SK-N-MC (cell line): Measurements from ENCODE around the gene GALR2.

Source experiments
- EZH2 ChIP-seq: fragments of 200-600 bp; sonication (generic); IDR thresholded peaks from one replicate; pipeline ENCODE4 v1.6.1; 2017; ENCODE audit warnings: antibody characterized with exemption
- FOXP2 ChIP-seq: optimal IDR thresholded peaks from 2 replicates; pipeline ENCODE3; 2011; ENCODE audit warnings: mild to moderate bottlenecking, moderate library complexity; ENCODE audit not compliant: insufficient read depth; ENCODE audit errors: extremely low read length, control extremely low read depth
- POLR2AphosphoS5 ChIP-seq: IDR thresholded peaks from 2 replicates; pipeline ENCODE4 v1.6.1; 2012; ENCODE audit warnings: mild to moderate bottlenecking, low read depth, low read length, borderline replicate concordance

DNA sequence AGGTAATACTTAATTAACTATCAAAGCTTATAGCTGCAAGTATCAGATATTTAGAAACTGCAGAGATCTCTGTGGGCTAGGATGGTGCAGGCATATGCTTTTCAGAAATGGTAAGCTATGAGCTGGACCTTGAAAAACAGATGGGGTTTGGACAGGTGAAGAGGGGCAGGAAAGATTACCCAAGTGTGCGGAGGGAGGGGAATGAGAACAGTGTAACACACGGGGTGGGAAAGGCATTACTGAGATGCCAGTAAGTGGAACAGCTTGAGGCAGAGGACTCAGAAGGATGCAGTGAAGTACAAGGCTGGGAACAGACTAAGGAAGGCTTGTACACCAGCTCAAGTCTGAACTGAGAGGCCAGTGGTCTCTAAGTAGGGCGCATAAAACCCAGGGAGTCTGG lies 25.3 kb upstream of the GALR2 start:
- TF ChIP-seq POLR2AphosphoS5 (no peak), EZH2 (no peak), FOXP2 (no peak)
